Cortex of kidney (tissue), 1 donor: Measurements from ENCODE around the gene SETBP1.

ENCODE experiments used
- DNase-seq: peaks from one replicate; lab custom pipeline; 2025; lab: John Stamatoyannopoulos, UW

SETBP1 gene

DNA sequence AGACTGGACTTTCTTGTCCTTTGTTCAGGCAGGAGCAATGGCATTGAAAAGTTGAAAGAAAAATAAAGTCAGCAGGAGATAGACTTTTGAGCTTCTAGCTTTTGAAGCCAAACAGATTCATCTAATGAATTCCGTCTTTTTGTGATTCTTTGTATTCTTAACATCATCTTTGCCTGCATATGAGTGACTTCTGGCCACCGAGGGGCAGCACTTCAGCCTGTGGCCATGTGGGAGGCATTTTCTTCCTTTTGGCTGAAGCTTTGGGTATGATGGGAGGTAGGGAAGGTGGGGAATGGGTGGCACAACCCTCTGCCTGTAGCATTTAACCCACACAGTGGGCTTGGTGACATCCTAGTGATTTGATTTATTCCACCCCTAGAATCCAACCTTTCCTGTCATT, 220.6 kb downstream of the SETBP1 start:
- no peak for DNase-seq

DNA sequence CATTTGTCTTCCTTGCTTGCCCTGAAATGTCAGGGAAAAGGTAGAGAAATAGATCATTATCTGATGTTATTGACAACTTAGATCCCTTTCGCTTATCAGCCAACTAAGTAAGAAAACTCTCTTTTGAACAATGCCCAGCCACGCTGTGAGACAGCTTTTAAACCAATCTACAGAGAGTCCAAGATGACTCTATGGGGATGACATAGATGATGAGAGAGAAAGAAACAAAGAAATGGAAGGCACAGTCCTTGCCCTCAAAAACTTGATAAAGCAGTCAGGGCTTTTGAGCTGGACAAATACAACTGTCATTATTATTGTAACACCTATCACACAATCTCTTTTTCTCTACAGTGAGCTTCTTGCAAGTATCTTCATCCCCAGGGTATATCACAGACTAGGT, 222.6 kb downstream of the SETBP1 start:
- no peak for DNase-seq

DNA sequence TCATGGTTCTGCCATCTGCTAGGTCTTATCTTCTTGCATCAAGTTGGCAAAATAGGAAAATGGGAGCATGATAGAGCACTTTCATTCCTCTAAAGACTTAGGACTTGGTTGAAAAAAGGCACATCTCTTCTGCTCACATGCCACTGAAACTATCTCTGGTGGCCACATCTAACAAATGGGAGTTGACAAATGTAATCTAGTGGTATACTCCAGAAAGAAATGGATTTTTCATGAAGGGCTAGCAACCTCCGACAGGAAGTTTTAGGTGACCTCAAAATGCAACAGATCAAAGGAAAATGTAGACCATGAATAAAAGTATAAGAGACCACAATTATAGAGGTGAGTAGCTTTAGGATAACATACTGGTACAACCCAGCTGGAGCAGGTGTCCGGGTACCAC, 224.1 kb downstream of the SETBP1 start:
- no peak for DNase-seq

DNA sequence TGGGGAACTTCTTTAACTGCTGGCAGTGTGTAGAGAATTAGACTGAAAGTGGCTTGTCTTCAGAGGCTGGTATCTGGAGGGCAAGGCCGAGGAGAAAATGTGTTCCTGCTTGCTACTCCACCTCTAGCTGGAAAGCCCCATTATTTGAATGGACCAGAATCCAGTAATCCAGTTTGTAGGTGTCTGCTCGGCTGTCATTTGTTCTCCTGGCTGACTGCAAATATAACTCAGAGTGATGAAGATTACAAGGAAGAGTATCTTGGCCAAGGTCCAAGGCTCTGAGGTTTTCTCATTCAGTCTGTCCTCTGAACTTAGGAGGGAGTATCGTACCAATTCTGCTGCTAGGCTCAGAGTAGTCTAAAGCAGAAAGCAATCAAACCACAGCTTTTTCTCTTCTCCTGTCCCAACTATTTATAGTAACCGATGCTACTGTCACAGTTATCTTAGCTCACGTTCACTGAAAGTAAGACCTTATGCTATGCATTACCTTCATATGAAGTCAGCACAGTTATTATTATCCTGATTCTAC, 228.6 kb downstream of the SETBP1 start:
- no peak for DNase-seq

DNA sequence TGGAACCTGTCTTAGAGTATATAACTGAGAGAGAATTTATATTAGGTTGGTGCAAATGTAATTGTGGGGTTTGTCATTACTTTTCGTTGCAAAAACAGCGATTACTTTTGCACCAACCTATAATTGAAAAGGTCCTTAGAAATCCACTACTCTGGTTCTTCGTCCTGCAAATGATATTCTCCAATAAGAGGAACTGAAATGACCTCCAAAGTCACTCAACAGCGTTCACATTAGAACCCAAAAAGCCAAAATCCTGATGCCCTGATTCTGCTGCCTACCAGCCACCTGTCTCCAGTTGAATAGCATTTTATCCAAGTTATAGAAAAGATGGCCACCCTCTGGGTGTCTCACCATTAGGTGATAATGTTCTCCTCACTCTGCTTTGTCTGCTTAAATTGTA, 230.6 kb downstream of the SETBP1 start:
- no peak for DNase-seq

DNA sequence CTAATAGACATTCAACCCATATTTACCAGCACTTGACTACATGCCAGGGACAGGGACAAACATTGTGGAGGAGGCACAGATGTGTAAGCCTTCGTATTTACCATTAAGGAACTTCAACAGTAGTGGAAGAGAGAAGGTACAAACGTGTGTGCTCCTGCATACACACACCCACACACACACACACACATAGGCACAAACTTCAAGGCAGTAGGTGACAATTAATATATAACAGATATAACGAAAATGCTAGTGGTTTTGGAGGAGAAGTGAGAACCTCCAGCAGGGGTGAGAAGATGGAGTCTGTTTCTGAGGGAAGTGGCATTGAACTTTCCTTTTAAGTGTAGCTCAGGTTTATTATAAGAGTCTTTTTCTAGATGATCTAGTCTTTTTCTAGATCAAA, 231.1 kb downstream of the SETBP1 start:
- DNase-seq, result no peak

DNA sequence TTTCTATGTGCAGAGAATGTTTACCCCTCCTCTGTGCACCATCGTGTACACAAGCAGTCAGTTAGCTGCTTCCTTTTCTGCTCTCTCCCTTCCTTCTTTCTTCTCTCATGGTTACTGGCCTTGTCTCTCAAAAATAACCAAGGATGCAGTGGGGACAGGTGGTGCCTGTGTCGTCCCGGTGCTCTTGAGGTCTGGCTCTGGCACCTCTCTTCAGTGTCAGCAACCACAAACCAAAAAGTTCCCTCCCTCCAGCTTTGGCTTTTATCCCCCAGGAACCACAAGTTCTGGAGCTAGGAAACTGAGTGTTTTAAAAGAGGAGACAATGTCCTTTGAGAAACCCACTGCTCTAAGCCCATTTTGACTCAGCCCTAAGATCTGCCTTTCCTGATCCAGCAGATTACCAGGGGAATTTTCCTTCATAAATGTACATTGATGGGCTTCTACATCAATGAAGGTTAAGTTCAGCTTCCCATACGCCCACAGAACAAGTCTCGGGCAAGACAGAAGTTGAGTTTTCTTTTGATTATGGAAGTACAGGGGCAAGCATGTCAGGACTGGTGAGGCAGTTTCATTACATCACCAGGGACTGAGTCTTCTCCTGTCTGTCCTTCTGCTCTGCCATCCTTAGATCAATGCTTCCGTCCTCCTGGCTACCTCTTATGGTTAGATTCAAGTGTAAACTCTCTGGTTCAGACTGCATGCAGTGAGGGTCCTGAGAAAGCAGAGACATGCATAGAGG, 232.2 kb downstream of the SETBP1 start:
- no peak for DNase-seq

DNA sequence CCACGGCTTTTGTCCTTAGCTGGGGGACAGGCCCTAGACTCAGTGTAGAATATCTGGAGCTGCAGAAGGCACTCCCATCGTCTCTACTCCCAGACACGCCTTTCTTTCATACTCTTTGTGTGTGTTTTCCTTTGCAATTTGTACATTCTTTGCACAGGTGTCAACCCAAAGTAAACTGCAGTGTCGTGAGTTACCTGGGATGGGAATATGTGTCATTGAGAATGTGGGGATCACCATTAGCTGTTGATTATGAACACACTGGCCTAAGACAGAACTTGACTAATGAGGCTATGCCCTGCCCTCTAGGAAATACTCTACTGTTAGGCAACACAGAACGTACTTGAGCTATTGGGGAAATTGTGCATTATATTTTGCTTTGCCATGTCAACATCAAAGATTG, 233.3 kb downstream of the SETBP1 start:
- no peak for DNase-seq

DNA sequence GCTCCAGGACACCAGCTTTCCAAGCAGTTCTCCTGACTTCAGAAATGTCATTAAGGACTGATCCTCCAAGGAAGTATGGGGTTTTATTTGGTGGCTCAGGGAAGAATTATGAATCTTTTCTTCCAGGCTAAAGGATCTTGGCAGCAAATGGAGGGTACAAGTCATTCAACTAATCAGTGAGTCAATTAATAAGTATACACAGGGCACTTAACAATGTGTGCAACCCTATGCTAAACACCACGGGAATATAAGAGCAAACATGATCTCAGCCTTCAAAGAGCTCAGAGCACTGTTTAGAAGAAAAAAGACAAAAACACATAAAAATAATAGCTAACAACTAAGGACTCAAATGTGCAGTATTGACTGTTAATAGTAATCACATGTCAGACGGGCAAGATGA, 234.5 kb downstream of the SETBP1 start:
- DNase-seq, result no peak

DNA sequence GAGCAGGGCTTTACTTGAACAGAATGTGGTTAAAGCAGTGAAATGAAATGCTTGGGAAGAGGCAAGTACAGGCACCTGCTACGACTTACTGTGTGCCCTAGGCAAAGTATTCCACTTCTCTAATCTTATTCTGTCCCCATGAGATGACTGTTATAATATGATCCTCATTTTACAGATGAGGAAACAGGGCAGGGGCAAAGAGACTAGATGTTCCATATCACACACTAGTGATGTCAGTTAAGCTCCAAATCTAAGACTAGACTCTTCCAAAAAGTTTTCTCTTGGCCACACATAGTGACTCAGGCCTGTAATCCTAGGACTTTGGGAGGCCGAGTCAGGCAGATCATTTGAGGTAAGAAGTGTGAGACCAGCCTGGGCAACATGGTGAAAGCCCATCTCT, 235.0 kb downstream of the SETBP1 start:
- DNase-seq, result no peak

DNA sequence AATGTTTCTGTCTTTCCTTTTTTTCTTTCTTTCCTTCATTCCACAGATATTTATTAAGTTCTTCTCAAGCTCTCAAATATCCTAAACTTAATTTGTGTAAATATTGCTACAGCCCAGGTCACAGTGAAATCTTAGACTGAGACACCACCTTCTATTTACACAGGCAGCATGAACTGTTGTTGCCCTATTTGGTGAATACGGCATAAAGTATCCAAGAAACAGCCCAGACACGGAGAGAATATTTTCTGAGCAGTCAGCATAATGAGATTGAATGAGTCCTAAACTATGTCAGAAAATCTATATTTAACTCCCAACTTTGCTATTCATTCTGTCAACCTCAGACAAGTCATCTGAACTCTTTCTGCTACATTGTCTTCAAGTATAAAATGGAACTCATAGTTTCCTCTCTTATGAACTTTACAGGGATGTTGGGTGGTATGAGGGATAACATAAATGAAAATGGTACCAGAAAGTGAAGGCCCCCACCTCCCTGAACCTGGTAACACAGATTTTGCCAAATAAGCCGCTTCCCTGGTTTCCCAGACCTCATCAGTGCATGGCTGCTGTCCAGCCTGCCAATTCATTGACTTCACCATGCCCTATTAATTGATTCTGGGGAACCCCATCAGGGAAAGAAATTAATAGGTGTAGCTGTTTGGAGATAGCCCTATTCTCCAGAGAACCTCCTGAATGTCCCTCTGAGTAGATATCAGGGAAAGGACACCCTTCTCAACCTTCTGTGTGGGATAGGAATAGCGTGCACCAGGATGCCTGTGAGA, 235.9 kb downstream of the SETBP1 start:
- DNase-seq, result no peak

DNA sequence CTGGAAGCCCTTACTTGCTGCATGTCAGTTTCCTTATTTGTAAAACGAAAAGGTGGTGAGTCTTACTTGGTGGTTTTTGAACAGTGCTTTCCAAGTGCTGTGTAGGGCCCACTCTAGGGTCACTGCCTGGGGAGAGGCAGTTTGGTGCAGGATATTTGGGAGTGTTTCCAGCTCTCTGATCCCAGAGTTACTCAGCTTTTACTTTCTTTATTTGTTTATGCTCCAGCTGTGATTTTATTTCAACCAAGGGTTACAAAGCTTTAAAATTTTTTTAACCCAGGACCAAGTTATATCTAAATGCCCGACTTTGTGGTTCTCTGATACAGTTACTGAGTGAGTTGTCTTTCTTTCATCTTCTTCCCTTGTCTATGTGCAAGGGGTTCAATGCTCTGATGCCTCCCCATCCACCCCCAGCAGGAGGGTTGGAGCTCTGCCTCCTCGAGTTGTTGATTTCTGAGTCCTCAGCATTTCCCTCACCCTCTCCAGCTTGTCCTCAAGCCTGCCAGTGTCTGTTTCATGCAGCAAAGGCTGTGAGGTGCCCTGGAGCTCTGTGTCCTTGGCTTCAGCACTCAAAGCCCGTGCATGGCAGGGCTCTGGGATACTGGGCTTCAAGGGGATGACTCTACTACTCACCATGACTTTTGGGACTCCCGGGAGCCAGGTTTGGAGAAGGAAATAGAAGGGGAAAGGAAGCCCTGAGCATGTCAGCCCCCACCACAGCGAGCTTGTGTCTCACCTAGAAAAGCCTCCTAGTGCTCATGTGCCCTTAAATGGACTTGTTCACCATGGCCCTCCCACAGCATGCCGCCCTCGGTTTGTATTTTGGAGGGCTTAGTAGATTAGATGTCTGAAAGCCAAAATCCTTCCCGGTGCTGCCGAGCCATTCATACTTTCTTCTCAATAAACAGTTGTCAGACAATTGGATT, 236.8 kb downstream of the SETBP1 start:
- no peak for DNase-seq

DNA sequence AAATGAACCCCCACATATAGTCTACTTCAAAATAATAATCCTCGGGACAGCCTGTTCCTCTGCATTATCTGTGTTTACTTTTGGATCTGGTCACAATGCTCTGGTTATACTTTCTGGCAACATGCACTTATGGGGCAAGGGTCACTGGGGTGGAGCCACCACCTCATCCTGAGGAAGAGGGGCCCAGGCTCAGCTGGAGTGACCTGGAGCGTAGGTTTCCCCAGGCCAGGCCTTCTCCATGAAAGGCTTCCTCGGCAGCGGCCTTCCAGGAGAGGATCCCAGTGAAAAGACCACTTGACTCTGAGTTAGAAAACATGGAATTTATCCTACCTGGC, 237.4 kb downstream of the SETBP1 start:
- DNase-seq, result no peak

DNA sequence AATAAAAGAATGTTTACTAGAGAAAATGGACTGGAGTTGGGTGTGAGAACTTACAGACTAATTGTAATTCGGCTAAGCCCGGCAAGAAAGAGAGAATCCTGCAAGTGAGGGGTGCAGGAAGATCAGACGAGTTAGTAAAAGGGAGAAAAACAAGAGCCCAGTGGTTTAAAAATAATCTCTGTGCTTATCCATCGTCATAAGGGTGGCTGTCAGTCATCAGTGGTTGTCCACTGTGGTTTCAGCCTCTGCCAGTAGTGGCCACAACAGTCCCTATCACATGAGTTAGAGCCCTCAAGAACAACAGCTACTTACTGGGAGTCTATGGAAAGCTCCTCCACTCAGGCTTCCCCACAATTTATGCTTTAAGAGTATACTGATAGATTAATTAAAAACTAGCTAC, 239.8 kb downstream of the SETBP1 start:
- DNase-seq, result no peak

DNA sequence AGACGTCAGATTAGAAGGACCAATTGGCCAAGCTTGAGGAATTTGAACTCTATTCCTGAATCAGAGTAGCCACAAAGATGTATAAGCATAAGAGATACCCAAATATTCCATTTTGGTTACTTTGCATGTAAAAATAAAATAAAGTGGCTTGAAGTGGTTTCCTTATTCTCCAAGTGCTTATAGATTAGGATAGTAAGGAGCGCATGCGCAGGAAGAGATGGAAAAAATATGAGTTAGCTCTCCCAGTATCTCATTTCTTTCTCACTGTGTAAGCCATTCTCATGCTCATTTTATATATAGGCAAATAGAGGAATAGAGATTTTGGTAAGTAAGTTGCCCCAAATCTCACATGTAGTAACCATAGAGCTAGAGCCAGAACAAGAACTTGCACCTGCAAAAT, 241.3 kb downstream of the SETBP1 start:
- DNase-seq, result no peak

DNA sequence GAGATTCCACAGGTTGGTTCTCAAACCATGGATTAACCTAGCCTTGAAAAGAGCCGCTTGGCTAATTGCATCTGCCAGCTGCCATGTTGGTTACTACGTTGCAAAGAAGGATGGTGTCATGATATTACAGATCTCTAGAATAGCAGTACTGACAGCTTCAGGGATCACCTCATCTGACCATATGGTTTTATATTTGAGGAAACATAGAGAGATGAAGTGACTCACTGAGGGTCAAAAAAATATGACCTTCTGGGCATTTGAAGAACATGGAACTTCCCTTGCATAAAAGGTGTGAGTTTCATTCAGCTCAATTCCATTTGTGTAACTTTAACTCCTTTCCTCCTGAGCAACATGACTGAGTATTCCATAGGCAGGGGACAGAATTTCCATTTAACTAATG, 242.3 kb downstream of the SETBP1 start:
- DNase-seq, result no peak

DNA sequence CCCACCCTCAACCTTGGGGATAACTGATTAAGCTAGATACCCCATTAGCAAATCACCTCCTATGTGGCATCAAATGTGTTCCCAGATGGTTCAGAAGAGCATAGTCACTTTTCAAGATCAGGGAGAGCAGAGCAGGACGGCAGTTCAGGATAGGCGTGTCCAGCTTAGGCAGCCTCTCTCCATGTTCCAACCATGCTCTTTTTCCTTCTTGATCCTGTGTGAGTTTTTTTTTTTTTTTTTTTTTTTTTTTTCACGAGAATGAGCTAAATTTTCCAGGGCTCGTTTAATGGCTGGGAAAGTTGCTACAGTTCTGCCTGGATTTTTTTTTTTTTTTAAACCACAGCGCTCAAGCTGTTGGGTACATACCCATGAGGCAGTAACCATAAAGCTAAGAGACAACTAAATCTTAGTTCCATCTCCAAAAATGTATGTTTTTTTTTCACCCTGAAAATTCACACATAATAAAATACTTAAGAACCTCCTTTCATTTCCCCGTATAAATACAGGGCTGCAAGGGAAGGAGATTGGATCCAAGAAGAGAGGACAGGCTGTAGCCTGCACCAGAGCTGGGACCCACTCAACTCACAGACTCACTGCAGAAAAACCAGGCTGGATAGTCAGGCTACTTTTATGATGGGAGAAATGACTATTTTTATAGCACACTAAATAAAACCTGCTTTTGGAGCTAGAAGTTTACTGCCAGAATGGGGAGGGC, 244.3 kb downstream of the SETBP1 start:
- DNase-seq, result no peak

DNA sequence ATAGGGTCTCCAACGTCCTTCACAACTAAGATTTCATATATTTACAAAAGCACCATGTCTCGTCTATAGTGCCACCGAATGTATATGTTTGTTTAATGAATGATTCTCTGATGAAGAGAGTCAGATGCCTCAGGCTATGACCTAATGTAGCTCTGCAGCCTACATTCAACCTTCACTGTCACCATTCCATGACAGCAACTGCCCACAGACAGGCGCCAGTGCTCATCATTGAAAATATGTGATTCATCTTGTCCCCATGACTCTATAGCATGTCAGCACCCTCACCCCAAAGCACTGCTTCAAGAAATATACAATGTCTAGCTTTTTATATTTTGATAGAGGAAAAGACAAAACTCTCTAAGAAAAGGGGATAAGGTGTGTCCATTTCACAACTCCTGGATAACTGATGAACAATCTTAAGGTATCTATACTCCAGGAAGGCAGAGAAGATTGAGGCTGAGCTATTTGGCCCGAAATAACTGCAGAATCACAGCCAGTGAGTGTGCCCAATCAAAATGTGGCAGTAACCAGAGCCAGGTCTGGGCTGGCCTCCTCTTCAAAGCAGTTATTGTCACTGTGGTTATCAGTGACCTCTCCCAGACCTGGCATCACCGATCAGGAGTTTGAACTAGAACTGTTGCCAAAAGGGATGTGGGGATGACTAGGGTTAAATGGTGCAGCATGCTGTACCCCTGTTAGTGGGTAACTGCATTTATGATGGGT, 246.6 kb downstream of the SETBP1 start:
- DNase-seq, result no peak

DNA sequence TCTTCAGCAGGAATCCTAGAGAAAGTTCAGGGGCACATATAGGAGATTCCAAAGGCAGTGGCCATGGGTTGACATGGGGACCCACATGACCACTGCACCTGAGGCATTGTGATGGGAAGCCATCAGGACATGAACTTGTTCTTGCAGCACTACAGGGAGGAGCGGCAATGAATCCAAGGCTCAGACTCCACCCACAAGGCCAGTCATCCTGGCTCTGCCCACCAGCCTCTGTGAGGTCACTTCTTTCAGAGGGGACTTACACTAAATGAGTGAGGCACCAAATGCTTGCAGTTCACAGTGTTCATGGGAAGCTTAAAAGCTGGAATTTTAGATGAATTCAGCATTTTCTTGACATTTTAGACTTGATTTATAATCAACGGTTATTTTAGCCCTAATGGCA, 254.2 kb downstream of the SETBP1 start:
- DNase-seq, result no peak

DNA sequence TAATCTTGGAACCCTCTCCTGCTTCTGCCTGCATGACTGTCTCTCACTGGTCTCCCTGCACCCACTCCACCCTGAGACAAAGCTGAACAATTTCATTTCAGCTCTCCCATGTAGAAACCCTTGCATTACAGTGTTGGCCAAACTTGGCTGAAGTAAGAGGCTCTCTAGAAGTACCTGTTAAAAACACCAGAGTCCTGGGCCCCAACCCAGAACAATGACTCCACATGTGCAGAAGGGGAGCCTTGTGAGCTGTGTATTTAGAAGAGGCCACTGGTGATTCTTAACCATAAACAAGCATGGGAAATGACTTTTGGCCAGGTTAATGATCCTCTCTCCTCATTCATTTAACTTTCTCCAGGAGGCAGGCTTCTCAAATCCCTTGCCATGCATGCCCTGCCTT, 254.8 kb downstream of the SETBP1 start:
- DNase-seq, result no peak

DNA sequence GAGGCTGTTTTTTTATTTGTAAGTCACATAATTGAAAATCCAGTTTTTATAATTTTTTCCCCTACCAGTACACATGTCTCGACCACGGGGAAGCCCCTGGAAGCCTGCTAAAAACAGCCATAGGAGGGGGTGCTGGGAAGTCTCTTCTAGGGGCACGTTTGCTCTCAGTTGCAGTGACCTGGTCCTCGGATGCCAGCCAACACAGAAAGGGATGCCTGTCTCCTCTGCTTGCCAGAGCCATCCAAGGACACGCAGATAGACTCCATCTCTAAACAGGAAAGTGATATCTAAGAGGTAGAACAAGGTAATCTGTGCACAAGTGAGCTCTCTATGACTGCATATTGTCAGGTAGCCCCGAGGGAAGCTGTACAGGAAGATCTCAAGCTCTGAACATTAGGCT, 255.8 kb downstream of the SETBP1 start:
- no peak for DNase-seq
